Adipocyte (in vitro differentiated cells): ENCODE results near the gene TP53RK.

Experiments
- DNase-seq: peaks from one replicate; pipeline ENCODE4 v3.0.0-alpha.2; 2015; ENCODE audit warnings: low read depth
- H3K27me3 ChIP-seq: replicated peaks from 2 replicates; pipeline ENCODE4 v1.7.0; 2013; ENCODE audit warnings: mild to moderate bottlenecking, low read length, moderate library complexity; ENCODE audit not compliant: control insufficient read depth, insufficient read depth
- H3K36me3 ChIP-seq: 2 replicates; pipeline ENCODE4 v1.7.0; 2013; ENCODE audit warnings: low read length, mild to moderate bottlenecking, moderate library complexity; ENCODE audit not compliant: control insufficient read depth, insufficient read depth, severe bottlenecking
- H3K4me1 ChIP-seq: 2 replicates; pipeline ENCODE4 v1.7.0; 2013; ENCODE audit warnings: mild to moderate bottlenecking, low read length, moderate library complexity; ENCODE audit not compliant: control insufficient read depth, insufficient read depth
- H3K4me3 ChIP-seq: 2 replicates; pipeline ENCODE4 v1.7.0; 2013; ENCODE audit warnings: mild to moderate bottlenecking, low read length, moderate library complexity
- H3K9ac ChIP-seq: 2 replicates; pipeline ENCODE4 v1.7.0; 2013; ENCODE audit warnings: mild to moderate bottlenecking, low read length, moderate library complexity
- H3K9me3 ChIP-seq: 2 replicates; pipeline ENCODE4 v1.7.0; 2013; ENCODE audit warnings: mild to moderate bottlenecking, low read length, moderate library complexity; ENCODE audit not compliant: control insufficient read depth

Gene TP53RK

DNA sequence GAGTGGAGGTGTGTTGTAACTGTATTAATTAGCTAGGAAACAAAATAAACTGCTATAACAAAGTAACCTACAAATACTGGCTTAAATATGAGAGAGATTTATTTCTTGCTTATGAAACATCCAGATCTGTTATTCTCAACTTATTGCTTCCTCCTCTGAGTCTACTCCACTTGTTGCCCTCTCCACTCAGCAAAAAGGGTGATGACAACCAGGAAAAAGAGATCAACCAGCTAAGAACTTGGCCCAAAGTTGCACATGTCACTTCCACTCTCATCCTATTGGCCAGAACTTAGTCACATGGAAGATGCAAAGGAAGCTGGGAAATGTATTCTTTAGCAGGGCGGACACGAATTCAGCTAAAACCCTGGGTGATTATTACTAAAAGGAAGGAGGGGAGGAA is 5.2 kb upstream of the TP53RK start:
- H3K9ac ChIP-seq, result no peak overlapping the region
- H3K36me3 ChIP-seq, result no peaks in the 10 kb centered on the region
- H3K4me1 ChIP-seq, result peaks cover 7% of the 10 kb centered on the region
- H3K4me3 ChIP-seq, result no peak overlapping the region
- H3K27me3 ChIP-seq, result no peaks in the 10 kb centered on the region
- H3K9me3 ChIP-seq, result no peaks in the 10 kb centered on the region
- DNase-seq, result peak; percentile 48

DNA sequence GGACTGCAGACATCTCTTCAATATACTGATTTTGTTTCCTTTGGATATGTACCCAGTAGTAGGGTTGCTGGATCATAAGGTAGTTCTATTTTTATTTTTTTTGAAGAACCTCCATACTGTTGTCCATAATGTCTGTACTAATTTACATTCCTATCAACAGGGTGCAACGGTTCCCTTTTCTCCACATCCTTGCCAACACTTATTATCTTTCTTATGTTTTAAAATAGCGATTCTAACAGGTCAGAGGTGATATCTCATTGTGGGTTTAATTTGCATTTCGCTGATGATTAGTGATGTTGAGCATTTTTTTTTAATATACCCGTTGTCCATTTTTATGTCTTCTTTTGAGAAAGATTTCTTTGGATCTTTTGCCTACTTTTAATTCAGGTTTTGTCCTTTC is 2.0 kb upstream of the TP53RK start:
- no peak overlapping the region for H3K9ac ChIP-seq
- H3K27me3 ChIP-seq, result no peaks in the 10 kb centered on the region
- DNase-seq, result no peak
- no peak overlapping the region for H3K4me3 ChIP-seq
- peaks cover 21% of the 10 kb centered on the region for H3K4me1 ChIP-seq
- no peaks in the 10 kb centered on the region for H3K9me3 ChIP-seq
- peaks cover 8% of the 10 kb centered on the region for H3K36me3 ChIP-seq

DNA sequence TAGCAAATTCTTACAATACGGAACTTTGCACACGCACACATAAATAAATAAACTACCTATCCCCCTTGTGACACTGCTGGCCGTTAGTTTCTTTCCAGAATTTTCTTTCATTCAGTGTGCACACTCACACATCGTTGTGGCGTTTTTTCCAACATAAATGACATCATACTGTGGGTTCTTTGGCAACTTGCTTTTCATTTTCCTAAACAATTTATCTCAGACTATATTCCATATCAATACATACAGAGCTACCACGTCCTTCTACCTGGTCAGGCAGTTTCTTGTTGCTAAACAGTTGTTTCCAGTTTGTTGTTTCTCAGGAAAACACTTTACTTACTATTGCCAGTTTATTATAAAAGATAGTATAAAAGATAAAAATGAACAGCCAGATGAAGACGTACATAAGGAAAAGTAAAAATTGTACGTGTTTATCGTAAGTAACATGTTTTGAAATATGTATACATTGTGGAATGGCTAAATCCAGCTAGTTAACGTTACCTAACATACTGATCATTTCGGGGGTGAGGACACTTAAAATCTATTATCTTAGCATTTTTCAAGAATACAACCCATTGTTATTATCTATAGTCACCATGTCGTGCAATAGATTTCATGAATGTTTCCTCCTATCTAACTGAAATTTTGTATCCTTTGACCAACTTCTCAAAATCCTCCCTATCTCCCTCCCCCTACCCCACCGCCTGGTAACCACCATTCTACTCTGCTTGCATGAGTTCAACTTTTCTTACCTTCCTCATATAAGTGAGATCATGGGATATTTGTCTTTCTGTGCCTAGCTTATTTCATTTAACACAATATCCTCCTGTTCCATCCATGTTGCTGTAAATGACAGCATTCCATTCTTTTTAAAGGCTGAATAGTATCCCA is 1.2 kb upstream of the TP53RK start:
- peaks cover 25% of the 10 kb centered on the region for H3K4me1 ChIP-seq
- peak overlapping the region; percentile 95 for H3K9ac ChIP-seq
- H3K9me3 ChIP-seq, result no peaks in the 10 kb centered on the region
- peak; percentile 52 for DNase-seq
- H3K27me3 ChIP-seq, result no peaks in the 10 kb centered on the region
- H3K36me3 ChIP-seq, result peaks cover 14% of the 10 kb centered on the region
- H3K4me3 ChIP-seq, result peak overlapping the region; percentile 97

DNA sequence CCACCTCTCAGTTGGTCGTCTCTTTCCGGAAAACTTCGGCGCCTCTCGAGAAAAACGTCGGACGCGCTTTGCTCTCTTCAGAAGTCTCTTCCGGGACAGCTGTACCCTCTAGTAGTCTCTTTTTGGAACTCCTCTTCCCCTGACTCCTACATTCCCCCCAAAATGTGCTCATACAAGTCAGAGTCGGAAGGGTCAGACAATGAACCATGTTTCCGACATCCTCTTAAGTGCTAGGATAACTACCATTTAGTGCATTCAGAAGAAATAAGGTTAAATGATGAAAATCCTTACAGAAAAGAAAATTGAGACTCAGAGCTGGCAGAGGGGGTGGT is 476 bp upstream of the TP53RK start:
- Histone ChIP-seq H3K27me3 (no peaks in the 10 kb centered on the region), H3K9me3 (no peaks in the 10 kb centered on the region), H3K4me1 (peaks cover 33% of the 10 kb centered on the region), H3K36me3 (peaks cover 21% of the 10 kb centered on the region), H3K4me3 (peak overlapping the region; percentile 97), H3K9ac (peak overlapping the region; percentile 95)
- DNase-seq, result no peak

DNA sequence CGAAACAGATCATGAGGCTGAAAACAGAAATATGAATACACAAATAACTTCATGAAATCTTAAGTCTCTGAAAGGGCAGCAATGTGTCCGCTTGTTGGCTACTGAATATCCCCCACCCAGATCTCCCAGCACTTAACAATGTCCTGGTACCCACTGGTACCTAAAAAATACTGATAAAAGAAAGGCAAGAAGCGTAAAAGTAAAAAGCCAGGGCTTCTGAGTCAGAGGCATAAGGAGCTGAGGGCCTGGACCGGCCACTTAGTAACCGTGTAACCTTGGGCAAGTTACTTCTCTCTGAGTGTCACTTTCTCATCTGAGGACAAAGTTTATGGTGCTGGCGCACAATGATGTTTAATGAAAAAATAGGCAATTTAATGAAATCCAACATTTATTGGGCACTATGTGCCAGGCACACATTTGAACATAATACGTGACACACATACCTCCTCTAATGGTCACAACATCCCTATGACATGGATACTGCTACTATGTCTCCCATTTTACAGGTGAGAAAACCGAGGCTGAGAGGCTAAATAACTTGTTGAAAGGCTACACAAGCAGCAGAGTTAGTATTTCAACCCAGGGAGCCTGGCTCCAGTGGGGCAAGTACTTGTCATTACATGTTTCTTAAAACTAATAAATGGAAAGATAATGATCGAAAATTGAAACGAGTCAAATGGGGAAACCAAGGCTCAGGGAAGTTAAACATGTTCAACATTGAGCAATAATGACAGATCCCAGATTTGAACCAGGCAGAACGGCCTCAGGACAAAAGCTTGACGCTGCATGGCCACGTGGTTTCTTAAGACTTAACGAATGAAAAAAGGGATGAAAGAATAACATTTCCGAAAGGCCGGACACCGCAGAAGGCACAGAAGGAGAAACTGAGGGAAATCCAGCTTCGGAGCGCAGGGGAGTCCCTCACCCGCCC is 828 bp downstream of the TP53RK start:
- H3K4me1 ChIP-seq, result peaks cover 42% of the 10 kb centered on the region
- H3K27me3 ChIP-seq, result no peaks in the 10 kb centered on the region
- H3K9me3 ChIP-seq, result no peaks in the 10 kb centered on the region
- DNase-seq, result peak; percentile 82
- H3K9ac ChIP-seq, result peak overlapping the region; percentile 95
- peak overlapping the region; percentile 97 for H3K4me3 ChIP-seq
- H3K36me3 ChIP-seq, result peaks cover 22% of the 10 kb centered on the region

DNA sequence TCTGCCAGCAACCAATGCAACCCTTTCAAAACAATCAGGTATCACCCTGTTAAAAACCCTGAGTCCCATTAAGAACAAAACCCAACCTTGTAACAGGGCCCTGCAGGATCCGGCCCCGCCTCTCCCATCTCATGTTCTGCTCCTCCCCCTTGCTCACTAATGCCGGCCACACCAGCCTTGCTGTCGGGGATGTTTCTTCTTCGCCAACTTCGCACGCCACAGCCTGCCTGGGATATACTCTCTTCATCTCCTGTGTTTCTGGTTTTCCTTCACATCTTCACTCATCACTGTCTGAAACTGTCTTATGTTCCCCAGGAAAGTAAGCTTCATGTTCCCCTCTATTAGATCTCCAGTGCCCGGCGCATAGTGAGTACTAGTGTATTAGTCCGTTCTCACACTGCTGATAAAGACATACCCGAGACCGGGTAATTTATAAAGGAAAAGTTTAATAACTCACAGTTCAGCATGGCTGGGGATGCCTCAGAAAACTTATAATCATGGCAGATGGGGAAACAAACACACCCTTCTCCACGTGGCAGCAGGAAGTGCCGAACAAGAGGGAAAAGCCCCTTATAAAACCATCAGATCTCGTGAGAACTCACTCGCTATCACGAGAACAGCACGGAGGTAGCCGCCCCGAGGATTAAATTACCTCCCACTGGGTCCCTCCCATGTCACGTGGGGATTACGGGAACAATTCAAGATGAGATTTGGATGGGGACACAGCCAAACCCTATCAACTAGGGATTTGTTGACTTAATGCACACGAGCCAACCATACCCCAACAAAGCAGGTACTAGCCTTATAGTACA is 5.1 kb downstream of the TP53RK start:
- Histone ChIP-seq H3K4me3 (peak overlapping the region; percentile 80), H3K36me3 (peaks cover 29% of the 10 kb centered on the region), H3K27me3 (no peaks in the 10 kb centered on the region), H3K9ac (peak overlapping the region; percentile 80), H3K9me3 (no peaks in the 10 kb centered on the region), H3K4me1 (peaks cover 49% of the 10 kb centered on the region)
- DNase-seq, result peak; percentile 30

DNA sequence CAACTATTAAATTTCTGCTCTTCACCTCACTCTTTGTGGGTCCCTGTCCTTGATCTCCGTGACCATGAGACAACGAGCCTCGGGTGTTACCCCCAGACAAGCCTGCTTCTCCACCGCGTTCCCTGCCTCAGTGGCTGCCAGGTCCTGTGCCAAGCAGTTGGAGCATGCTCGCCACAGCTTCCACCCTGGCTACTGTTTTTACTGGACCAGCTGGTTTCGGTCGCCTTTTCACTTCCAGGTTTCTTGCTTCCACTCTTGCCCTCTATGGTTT is 5.6 kb downstream of the TP53RK start:
- Histone ChIP-seq H3K36me3 (peaks cover 29% of the 10 kb centered on the region), H3K9ac (peak overlapping the region; percentile 80), H3K4me1 (peaks cover 49% of the 10 kb centered on the region), H3K4me3 (peak overlapping the region; percentile 80), H3K9me3 (no peaks in the 10 kb centered on the region), H3K27me3 (no peaks in the 10 kb centered on the region)
- no peak for DNase-seq

DNA sequence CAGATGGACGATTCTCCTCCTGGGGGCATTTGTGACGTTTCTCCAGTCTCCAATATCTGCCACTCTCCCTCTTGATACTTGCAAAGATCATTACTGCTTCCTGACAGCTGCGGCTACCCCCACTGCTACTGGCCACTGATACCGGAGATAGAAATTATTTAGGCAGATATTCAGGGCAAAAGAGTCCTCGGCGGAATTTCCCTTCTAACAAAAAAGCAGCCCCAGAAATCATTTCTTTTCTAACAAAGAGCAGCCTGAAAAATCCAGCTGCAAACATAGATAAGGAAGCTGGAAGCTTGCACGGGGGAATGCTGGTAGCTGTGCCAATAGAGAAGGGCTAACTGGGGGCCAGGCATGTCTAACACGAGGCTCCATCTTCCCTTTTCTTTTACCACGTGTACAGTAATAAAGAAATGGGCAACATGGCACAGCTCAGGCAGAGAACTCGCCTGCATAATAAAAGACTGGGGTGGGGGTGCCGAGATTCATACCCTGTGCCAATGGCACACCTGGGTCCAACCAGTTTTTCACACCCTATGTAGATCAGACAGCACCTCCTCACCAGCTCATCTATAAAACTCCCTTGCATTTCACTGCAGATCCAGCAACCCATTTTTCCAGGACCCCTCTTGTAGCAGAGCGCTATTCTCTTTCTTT is 6.1 kb downstream of the TP53RK start:
- Histone ChIP-seq H3K27me3 (no peaks in the 10 kb centered on the region), H3K9ac (peak overlapping the region; percentile 80), H3K9me3 (no peaks in the 10 kb centered on the region), H3K4me1 (peaks cover 48% of the 10 kb centered on the region), H3K36me3 (peaks cover 29% of the 10 kb centered on the region), H3K4me3 (peak overlapping the region; percentile 80)
- DNase-seq, result no peak

DNA sequence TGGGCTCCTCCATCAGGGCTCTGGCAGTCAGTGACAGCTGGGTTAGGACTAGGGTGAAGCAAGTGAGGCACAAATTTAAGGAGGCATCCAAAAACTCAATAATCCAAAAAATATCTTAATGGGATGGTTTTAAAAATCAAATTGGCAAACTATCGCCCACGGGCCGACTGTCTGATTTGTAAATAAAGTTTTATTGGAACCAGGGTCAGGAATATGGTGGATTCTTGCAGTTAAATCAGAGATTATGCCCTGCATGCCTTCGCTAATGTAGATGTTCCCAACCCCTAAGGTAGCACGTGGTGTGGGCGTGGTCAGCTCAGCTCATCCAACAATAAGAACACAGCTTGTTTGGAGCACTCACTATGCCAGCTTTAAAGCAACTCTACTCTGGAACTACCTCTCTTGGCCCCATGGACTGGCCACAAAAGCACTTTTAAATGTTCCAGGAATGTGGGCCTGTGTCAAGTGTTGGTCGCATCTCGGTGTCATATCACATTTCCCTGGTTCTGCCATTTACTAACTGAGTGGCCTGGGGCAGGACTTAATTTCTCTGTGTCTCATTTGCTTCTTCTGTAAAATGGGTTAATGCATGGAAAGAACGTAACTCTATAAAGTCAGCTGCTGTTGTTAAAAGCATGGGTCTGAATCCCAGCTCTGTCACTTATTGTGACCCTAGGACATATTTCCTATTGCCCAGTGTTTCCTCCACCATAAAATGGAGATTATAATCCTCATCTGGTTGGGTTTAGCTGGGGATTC is 7.0 kb downstream of the TP53RK start:
- DNase-seq, result no peak
- Histone ChIP-seq H3K27me3 (no peaks in the 10 kb centered on the region), H3K4me3 (peak overlapping the region; percentile 80), H3K4me1 (peaks cover 41% of the 10 kb centered on the region), H3K9me3 (no peaks in the 10 kb centered on the region), H3K9ac (no peak overlapping the region), H3K36me3 (peaks cover 29% of the 10 kb centered on the region)
